Activated naive CD8-positive, alpha-beta T cell treated with anti-CD3 and anti-CD28 coated beads, Interleukin-2, amount 10 ng/mL, durations not matched to agents 7 days and 5 days (primary cell): Measurements from ENCODE around the gene ABCA4. TPM values are rescaled to one million over a fixed set of nuclear protein-coding genes. Genes with fewer than 3 reads are reported as not detected.
"Not testable (repeated sequence)": the region's sequence is repeated elsewhere in the genome, so short reads cannot be mapped to it uniquely, and the experiment has no call there.

Experiments
- ATAC-seq: fragments of 150-1000 bp; cut with Tn5 transposase; one replicate; pipeline ENCODE4 v1.10.0; 2021; ENCODE audit warnings: low read depth, moderate library complexity
- POLR2A ChIA-PET: fragments of 350-600 bp; sonication (Branson Sonifier 250); formaldehyde crosslinking; loops from one replicate; lab custom pipeline; 2021; ENCODE audit warnings: antibody characterized with exemption; lab: Charles Lee
- DNase-seq: peaks from one replicate; pipeline ENCODE4 v3.0.0; 2021
- H3K27ac Mint-ChIP-seq: one replicate; pipeline ENCODE4 v1.8.0; 2022; ENCODE audit warnings: mild to moderate bottlenecking, mixed read lengths
- H3K27me3 Mint-ChIP-seq: one replicate; pipeline ENCODE4 v1.8.0; 2022; ENCODE audit warnings: mild to moderate bottlenecking, moderate library complexity, mixed read lengths
- H3K36me3 Mint-ChIP-seq: one replicate; pipeline ENCODE4 v1.8.0; 2021; ENCODE audit warnings: mild to moderate bottlenecking, mixed read lengths
- H3K4me1 Mint-ChIP-seq: one replicate; pipeline ENCODE4 v1.8.0; 2021; ENCODE audit warnings: mixed read lengths
- H3K4me3 Mint-ChIP-seq: one replicate; pipeline ENCODE4 v1.8.0; 2022; ENCODE audit warnings: mild to moderate bottlenecking, moderate library complexity, mixed read lengths
- H3K9me3 Mint-ChIP-seq: one replicate; pipeline ENCODE4 v1.8.0; 2021; ENCODE audit warnings: mixed read lengths
- total RNA-seq, 2 experiments: library from RNA; stranded (reverse); gene quantifications; one replicate each; pipeline ENCODE4 v1.2.3, GENCODE V29; 2021

Gene ABCA4
- not detected for total RNA-seq

DNA sequence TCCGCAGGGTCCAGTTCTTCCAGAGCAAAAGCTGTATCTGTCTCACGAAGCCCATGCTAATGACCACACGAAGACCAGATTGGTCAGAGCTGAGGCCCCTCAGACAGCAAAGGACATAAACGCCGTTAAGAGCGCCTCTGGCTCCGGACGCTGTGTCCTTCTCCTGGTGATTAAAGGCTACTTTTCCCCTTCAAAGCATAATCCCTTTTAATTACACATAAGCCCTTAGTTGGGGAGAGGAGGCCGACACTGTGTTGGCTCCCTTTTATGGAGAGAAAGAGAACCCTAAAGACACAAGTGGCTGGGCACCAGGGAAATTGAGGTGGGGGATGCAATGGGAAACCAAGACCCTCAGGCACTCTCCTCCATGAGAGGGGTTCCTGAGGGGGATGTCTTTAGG, at the start of gene ABCA4:
ABCA4 (minus strand) TSS at position 158 of the 400 bp plus-strand sequence; CDS start at position 55, 103 bp downstream.
- Mint-ChIP-seq H3K27ac (no peak within 1 kb of the TSS), H3K36me3 (no peaks in the 10 kb centered on the region), H3K4me1 (no peaks in the 10 kb centered on the region), H3K4me3 (no peak within 1 kb of the TSS), H3K9me3 (no peaks in the 10 kb centered on the region), H3K27me3 (peaks cover 3% of the 10 kb centered on the region)
- POLR2A ChIA-PET: no interaction called here
- DNase-seq (no peak), ATAC-seq (no peak)

DNA sequence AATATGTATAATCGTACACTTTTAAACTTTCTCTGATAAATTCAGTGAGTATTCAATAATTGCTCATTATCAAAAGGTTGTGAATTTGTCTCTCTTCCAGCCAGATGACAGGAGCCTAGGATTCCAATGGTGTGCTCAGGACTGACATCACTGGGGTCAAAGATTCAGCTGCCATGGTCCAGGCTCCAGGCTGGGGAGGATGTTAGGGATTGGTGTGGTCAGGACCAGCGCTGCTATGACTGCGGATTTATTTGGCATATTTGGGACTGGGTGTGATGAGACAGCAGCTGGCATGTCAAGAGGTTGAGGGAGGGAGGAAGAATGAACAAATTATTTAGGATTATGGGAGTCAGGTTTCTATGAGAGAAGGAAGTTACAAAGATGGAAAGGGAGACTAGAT, 48.2 kb upstream of the ABCA4 start:
- H3K27ac Mint-ChIP-seq: no peak overlapping the region
- H3K4me3 Mint-ChIP-seq: no peak overlapping the region
- H3K36me3 Mint-ChIP-seq: no peaks in the 10 kb centered on the region
- H3K9me3 Mint-ChIP-seq: no peaks in the 10 kb centered on the region
- H3K4me1 Mint-ChIP-seq: no peaks in the 10 kb centered on the region
- H3K27me3 Mint-ChIP-seq: peaks cover 23% of the 10 kb centered on the region
- DNase-seq: no peak
- ATAC-seq: no peak
- POLR2A ChIA-PET: no interaction called here

DNA sequence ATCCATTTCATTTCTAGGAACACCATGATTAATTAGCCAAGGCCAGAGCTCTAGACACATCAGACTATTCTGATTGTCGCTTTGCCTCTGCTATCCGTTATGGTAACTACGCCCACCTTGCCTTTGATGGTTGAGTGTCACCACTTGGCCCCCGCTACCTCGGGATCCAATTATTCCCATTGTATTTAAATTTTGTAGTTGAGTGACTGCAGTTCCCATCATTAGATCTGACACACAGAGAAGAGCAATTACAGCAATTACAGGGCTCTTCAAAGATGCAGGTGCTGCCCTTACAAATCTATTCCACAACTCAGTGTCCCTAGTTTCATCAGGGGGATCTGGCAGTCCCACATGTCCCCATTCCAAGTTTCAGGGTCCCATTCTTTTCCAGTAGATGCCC, 44.9 kb upstream of the ABCA4 start:
- Mint-ChIP-seq H3K4me1 (no peaks in the 10 kb centered on the region), H3K27ac (no peak overlapping the region), H3K27me3 (peaks cover 8% of the 10 kb centered on the region), H3K9me3 (no peaks in the 10 kb centered on the region), H3K36me3 (no peaks in the 10 kb centered on the region), H3K4me3 (no peak overlapping the region)
- ATAC-seq: no peak
- DNase-seq: no peak
- POLR2A ChIA-PET: no interaction called here

DNA sequence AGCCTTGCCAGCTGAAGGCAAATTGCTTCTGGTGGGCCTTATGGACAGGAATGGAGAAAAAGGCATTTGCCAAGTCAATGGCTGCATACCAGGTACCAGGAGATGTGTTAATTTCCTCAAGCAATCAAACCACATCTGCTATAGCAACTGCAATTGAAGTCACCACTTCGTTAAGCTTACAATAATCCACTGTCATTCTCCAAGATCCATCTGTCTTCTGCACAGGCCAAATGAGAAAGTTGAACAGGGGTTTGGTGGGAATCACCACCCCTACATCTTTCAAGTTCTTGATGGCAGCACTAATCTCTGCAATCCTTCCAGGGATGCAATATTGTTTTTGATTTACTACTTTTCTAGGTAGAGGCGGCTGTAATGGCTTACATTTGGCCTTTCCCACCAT, 43.9 kb upstream of the ABCA4 start:
- H3K9me3 Mint-ChIP-seq, H3K36me3 Mint-ChIP-seq, DNase-seq, H3K4me1 Mint-ChIP-seq, POLR2A ChIA-PET, ATAC-seq, H3K27me3 Mint-ChIP-seq, H3K27ac Mint-ChIP-seq, H3K4me3 Mint-ChIP-seq: not testable (repeated sequence)

- POLR2A ChIA-PET: not testable (repeated sequence)
Measured at GRCh38 chr1:94164121-94164520, 43.2 kb upstream of the ABCA4 start.

GRCh38 chr1:94163249-94163648, 42.3 kb upstream of the ABCA4 start:
- H3K27ac Mint-ChIP-seq, ATAC-seq, H3K4me1 Mint-ChIP-seq, H3K9me3 Mint-ChIP-seq, POLR2A ChIA-PET, H3K36me3 Mint-ChIP-seq, H3K4me3 Mint-ChIP-seq, DNase-seq: not testable (repeated sequence)
- H3K27me3 Mint-ChIP-seq: peaks cover 18% of the 10 kb centered on the region

More at GRCh38 chr1:94164121-94164520, 43.2 kb upstream of the ABCA4 start:
- not testable (repeated sequence) for H3K4me3 Mint-ChIP-seq, ATAC-seq, H3K27ac Mint-ChIP-seq, H3K4me1 Mint-ChIP-seq, DNase-seq, H3K9me3 Mint-ChIP-seq, H3K36me3 Mint-ChIP-seq
- peaks cover 11% of the 10 kb centered on the region for H3K27me3 Mint-ChIP-seq

GRCh38 chr1:94160811-94161210, 39.9 kb upstream of the ABCA4 start:
- Mint-ChIP-seq H3K27me3 (peaks cover 22% of the 10 kb centered on the region), H3K27ac (no peak overlapping the region), H3K4me3 (no peak overlapping the region), H3K9me3 (no peaks in the 10 kb centered on the region), H3K36me3 (no peaks in the 10 kb centered on the region), H3K4me1 (no peaks in the 10 kb centered on the region)
- ATAC-seq (no peak), DNase-seq (no peak)
- POLR2A ChIA-PET: no interaction called here

- H3K27me3 Mint-ChIP-seq: peaks cover 30% of the 10 kb centered on the region
- no peaks in the 10 kb centered on the region for H3K4me1 Mint-ChIP-seq
- no peak overlapping the region for H3K4me3 Mint-ChIP-seq
- no peak overlapping the region for H3K27ac Mint-ChIP-seq
- H3K9me3 Mint-ChIP-seq: no peaks in the 10 kb centered on the region
- ATAC-seq: no peak
- no peak for DNase-seq
- POLR2A ChIA-PET: no interaction called here
- no peaks in the 10 kb centered on the region for H3K36me3 Mint-ChIP-seq
Measured at GRCh38 chr1:94156096-94156625, 35.2 kb upstream of the ABCA4 start.

DNA sequence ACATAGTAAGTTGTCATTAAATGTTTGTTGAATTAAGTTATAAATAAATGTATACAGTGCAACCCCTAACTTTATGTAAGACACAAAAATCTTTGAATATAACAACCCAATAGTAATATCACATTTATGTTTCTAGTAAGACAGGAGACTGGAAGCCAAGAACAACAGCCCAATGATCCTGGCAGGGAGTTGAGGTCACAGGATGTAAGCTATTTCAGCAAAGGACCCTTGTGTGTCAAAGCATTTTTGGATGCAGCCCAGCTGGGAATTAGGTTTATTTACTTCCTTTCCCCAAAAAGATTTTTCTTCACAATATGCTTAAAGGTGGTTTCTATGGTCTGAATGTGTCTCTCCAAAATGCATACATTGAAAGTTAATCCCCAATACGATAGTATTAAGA, 34.0 kb upstream of the ABCA4 start:
- Mint-ChIP-seq H3K27ac (no peak overlapping the region), H3K27me3 (peaks cover 24% of the 10 kb centered on the region), H3K4me1 (no peaks in the 10 kb centered on the region), H3K36me3 (no peaks in the 10 kb centered on the region), H3K4me3 (no peak overlapping the region), H3K9me3 (no peaks in the 10 kb centered on the region)
- ATAC-seq (no peak), DNase-seq (no peak)
- POLR2A ChIA-PET: no interaction called here

DNA sequence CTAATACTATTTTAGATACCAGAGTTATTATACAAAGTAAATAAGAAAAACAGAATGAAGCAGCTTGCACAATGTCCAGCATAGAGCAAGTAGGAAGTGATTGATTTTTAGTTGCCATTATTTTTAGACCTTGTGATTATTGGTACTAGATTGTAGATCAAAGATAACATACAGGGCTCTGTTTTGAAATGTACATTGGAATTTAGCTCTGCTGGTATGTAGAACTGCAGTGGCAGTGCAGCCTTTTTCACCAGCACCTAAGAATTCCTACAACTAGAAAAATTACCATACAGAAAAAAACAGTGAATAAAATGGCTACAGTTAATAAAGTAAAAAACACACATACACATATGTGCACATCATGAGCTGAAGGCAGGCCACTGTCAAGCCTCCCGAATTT, 32.2 kb upstream of the ABCA4 start:
- DNase-seq (no peak), ATAC-seq (no peak)
- no peaks in the 10 kb centered on the region for H3K9me3 Mint-ChIP-seq
- no peak overlapping the region for H3K4me3 Mint-ChIP-seq
- no peaks in the 10 kb centered on the region for H3K36me3 Mint-ChIP-seq
- H3K4me1 Mint-ChIP-seq: no peaks in the 10 kb centered on the region
- POLR2A ChIA-PET: no interaction called here
- peaks cover 21% of the 10 kb centered on the region for H3K27me3 Mint-ChIP-seq
- H3K27ac Mint-ChIP-seq: no peak overlapping the region

- peaks cover 21% of the 10 kb centered on the region for H3K27me3 Mint-ChIP-seq
- ATAC-seq, H3K27ac Mint-ChIP-seq, DNase-seq, H3K36me3 Mint-ChIP-seq, H3K4me3 Mint-ChIP-seq, H3K4me1 Mint-ChIP-seq, POLR2A ChIA-PET, H3K9me3 Mint-ChIP-seq: not testable (repeated sequence)
Measured at GRCh38 chr1:94149166-94149565, 28.2 kb upstream of the ABCA4 start.

DNA sequence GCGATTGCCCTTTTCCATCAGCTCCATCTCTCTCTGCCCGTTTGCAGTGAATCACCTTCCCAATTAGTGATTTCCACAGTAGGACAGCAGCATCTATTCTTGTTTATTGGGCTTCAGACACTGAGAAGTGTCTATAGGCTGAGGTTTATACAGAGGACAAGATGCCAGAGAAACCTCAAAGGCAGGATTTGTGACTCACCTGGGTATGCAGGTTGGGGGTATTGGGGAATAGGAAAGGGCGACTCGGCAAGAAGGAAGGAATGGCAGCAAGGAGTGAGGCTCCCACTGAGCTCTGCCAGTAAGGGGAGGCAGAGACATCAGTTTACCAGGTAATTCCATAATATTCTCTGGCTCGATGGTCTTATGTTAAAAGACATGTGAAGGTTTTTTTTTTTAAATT, 25.3 kb upstream of the ABCA4 start:
- no peak for DNase-seq
- ATAC-seq: no peak
- H3K9me3 Mint-ChIP-seq: no peaks in the 10 kb centered on the region
- H3K27ac Mint-ChIP-seq: no peak overlapping the region
- no peak overlapping the region for H3K4me3 Mint-ChIP-seq
- POLR2A ChIA-PET: no interaction called here
- H3K4me1 Mint-ChIP-seq: no peaks in the 10 kb centered on the region
- H3K36me3 Mint-ChIP-seq: no peaks in the 10 kb centered on the region
- H3K27me3 Mint-ChIP-seq: peaks cover 20% of the 10 kb centered on the region

GRCh38 chr1:94144836-94145235, 23.9 kb upstream of the ABCA4 start:
- H3K4me3 Mint-ChIP-seq: no peak overlapping the region
- no peaks in the 10 kb centered on the region for H3K9me3 Mint-ChIP-seq
- H3K4me1 Mint-ChIP-seq: no peaks in the 10 kb centered on the region
- no peaks in the 10 kb centered on the region for H3K36me3 Mint-ChIP-seq
- no peak for DNase-seq
- no peak for ATAC-seq
- H3K27me3 Mint-ChIP-seq: peaks cover 20% of the 10 kb centered on the region
- H3K27ac Mint-ChIP-seq: no peak overlapping the region
- POLR2A ChIA-PET: no interaction called here

GRCh38 chr1:94143809-94144176, 22.8 kb upstream of the ABCA4 start:
- no peaks in the 10 kb centered on the region for H3K4me1 Mint-ChIP-seq
- no peaks in the 10 kb centered on the region for H3K36me3 Mint-ChIP-seq
- POLR2A ChIA-PET: no interaction called here

More at GRCh38 chr1:94143809-94144176, 22.8 kb upstream of the ABCA4 start:
- DNase-seq (no peak), ATAC-seq (no peak)
- Mint-ChIP-seq H3K9me3 (no peaks in the 10 kb centered on the region), H3K4me3 (no peak overlapping the region), H3K27me3 (peaks cover 13% of the 10 kb centered on the region), H3K27ac (no peak overlapping the region)
